ENCODE results near the gene SFXN4.
"Not testable (repeated sequence)": the region's sequence is repeated elsewhere in the genome, so short reads cannot be mapped to it uniquely, and the experiment has no call there.

The SFXN4 gene

DNA sequence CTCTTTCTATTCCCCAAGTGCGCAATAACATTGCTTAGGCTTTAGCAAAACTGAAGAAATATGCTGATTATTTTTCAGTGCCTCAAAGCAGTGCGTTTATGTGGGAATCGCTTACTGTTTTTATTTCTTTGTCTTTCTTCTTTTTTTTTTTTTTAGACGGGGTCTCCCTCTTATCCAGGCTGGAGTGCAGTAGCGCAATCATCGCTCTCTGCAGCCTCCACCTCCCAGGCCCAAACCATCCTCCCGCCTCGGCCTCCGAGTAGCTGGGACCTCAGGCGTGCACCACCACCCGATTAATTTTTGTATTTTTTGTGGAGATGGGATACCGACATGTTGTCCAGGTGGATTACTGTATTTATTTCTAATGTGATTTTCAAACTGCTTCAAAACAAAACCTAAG lies 60.4 kb downstream of the SFXN4 start:
- DNase-seq = no peak

DNA sequence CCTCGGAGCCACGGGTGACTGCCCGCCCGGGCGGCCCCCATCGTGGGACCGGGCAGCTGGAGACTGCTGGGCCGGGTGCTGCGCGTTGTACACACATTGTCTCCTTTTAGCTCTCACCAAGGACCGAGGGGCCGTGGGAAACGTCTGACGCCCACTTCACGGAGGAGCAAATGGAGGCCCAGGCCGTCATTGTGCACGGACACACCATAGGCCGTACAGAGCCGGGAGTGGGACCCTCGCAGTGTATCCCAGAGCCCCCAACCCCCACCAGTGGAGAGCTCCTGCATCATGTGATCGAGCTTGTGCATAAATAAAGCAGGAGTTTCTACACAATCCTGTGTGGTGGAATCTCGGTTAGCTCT lies 60.9 kb downstream of the SFXN4 start:
- DNase-seq = no peak

DNA sequence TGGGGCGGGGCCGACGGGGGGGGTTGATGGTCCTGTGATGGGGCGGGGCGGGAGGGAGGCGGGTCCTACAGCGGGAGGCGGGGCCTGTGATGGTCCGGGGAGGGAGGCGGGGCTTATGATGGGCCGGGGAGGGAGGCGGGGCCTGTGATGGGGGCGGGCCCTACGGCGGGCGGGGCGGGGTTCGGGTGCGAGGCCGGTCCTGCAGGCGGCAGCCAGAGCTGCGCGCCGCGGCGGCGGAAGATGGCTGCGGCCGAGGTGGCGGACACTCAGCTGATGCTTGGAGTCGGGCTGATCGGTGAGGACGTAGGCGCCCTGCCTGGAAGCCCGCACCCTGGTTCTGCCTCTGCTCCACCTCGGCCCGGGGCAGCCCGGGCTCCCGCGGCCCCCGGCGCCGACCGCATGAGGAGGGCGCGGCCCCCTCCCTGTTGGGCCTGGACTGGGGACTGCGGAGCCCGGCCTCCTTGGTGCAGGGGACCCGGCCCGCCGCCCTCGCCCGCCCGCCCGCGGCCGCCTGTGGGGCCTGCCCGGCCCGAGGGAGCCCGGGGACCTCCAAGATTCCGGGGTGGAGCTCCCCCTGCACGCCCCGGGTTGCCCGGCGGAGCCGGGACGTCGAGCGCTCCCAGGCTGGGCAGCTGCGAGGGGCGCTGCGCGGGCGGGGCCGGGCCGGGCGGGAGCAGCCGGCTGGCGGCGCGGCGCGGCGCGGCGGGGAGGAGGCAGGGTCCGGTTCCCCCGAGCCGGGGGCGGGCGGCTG lies 61.4 kb downstream of the SFXN4 start, which contains the start of gene DENND10:
Gene DENND10, plus strand, starts transcription at position 211 of the 751 bp plus-strand sequence. Its CDS starts 30 bp downstream, at position 241.
- DNase-seq = peak; percentile 48

DNA sequence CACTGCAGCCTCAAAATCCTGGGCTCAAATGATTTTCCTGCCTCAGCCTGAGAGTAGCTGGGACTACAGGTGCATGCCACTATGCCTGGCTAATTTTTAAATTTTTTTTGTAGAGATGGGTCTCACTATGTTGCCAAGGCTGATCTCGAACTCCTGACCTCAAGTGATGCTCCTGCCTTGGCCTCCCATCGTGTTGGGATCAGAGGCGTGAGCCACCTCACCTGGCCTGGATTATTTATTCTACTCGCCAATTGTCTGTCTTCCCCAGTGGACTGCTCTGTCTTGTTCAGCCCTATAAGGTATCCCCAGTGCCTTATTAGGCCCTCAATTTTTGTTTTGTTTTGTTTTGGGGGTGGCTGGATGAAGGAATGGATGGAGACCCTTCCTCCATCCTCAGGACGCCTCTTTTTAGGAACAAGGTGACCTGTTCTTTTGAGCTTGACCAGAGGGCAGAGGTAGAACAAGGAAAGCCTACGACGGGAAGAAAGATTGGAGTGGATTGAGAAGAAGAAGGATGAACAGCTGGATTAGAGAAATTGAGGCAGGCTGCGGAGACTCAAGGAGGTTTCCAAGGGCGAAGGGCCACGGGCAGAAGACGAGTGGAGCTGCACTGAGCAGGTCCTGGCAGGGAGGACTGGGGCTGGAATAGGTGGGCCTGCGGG lies 62.1 kb downstream of the SFXN4 start:
- no peak for DNase-seq

DNA sequence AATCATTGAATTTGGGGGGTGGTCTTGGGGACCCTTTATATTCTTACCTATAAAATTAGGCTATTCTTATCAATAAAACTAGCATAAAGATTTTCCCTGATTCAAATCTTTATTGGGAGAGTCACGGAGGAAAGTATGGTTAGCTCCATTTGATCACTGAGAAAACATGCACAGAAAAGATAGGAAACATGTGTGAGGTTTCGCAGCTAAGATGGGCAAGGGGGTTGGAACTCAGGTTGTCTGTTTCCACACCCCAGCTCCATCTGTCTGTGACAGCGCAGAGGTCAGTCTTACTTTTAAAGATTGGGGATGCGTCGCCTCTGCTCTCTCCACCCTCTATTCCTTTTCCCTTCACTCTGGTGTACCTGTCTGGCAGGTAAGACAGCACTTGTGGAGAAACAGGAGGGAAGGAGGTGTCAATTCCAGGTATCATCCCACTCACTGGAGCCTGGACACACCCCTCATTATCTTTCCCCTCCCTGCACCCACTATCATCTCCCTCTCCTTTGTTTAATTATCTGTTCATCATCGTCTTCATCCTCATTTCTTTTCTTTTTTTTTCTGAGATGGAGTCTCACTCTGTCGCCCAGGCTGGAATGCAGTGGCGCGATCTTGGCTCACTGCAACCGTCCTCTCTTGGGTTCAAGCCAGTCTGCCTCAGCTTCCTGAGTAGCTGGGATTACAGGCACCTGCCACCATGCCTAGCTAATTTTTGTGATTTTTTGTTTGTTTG lies 64.0 kb downstream of the SFXN4 start:
- no peak for DNase-seq

DNA sequence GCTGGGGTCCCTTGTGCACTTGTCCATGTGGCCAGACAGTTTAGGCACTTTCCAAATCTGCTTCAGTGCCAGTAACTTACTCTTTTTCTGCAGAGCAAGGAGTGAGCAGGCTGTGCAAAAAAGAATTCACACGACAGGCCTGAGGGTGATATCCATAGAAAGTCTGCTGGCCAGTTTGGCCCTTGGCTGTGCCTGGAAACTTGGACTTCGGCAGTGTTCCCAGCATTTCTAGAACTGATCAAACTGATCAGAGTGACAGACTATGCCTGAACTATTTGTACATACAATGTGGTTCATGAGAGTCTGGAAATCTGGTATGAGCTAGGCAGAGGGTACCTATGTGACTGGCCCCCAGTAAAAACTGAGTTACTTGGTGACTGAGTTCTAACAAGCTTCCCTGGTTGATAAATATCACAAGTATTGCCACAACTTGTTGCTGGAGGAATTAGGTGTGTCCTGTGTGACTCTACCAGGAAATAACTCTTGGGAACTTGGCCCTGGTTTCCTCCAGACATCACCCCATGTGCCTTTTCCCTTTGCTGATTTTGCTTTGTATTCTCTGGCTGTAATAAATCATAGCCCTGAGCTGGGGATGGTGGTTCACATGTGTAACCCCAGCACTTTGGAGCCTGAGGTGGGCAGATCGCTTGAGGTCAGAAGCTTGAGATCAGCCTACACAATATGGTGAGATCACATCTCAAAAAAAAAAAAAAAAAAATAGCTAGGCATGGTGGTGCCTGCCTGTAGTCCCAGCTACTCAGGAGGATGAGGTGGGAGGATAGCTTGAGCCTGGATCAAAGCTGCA lies 64.9 kb downstream of the SFXN4 start:
- no peak for DNase-seq

DNA sequence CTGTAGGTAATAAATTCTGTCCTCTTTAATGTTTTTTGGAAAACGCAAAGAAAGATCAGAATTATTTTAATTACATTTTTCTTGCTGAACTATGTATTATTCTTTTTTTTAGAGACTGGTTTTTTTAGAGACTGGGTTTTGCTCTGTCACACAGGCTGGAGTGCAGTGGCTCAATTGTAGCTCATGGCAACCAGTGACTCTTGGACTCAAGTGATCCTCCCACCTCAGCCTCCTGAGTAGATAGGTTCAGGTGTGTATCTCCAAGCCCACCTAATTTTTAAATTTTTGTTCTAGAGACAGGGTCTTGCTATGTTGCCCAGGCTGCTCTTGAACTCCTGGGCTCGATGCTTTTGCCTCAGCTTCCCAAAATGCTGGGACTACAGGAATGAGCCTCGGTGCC lies 66.9 kb downstream of the SFXN4 start:
- DNase-seq = no peak

DNA sequence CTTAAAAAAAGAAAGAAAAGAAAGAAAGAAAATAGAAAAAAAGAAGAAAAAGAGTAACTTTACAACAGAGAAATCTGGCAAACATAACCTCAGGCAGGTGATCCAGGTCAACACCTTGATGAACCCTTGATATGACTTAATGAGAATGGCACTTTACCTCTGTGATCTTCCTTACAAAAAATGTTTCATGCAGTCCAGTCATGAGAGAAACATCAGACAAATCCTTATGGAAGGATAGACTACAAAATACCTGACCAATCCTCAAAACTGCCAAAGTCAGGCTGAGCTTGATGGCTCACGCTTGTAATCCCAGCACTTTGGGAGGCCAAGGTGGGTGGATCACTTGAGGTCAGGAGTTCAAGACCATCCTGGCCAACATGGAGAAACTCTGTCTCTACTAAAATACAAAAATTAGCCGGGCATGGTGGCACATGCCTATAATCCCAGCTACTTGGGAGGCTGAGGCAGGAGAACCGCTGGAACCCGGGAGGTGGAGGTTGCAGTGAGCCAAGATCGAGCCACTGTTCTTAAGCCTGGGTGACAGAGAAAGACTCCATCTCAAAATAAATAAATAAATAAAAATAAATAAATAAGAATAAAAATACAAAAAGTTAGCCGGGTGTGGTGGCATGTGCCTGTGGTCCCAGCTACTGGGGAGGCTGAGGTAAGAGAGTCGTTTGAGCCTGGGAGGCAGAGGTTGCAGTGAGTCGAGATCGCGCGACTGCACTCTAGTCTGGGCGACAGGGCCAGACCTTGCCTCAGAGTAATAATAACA lies 68.7 kb downstream of the SFXN4 start:
- DNase-seq = not testable (repeated sequence)

DNA sequence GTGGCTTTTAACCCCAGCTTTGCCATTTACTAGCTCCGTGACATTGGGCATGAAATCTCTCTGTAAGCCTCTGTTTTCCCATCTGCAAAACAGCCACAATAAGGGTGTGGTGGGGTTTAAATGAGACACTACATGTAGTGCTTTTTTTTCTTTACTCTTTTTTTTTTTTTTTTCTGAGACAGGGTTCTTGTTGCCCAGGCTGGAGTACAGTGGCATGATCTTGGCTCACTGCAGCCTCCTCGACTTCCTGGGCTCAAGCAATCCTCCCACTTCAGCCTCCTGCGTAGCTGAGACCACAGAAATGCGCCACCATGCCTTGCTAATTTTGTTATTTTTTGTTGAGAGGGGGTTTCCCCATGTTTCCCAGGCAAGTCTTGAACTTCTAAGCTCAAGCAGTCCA lies 69.9 kb downstream of the SFXN4 start:
- no peak for DNase-seq

DNA sequence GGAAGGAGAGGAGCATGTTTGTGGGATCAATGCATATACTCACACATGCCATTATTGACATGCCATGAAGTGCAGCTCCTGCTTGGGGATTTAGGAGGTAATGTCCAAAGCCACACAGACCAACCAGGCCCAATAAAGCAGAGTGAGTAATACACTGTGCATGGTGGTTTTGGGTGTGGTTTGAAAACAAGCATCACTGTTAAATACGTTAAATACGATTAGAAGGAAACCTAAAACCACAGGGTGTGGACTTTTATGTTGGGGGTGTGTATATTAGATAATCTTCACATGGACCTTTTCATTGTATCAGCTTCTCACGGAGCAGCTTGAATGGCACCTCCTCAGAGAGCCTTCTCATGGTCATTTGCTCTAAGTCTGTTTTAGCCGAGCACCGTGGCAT lies 74.5 kb downstream of the SFXN4 start:
- no peak for DNase-seq
